ENCODE results near the gene EPHB1. TPM values are rescaled to one million over a fixed set of nuclear protein-coding genes. Genes with fewer than 3 reads are reported as not detected.

EPHB1 gene
- total and polyA plus RNA-seq, 2 experiments from 2014 or later = 0.45 to 1.7 TPM

DNA sequence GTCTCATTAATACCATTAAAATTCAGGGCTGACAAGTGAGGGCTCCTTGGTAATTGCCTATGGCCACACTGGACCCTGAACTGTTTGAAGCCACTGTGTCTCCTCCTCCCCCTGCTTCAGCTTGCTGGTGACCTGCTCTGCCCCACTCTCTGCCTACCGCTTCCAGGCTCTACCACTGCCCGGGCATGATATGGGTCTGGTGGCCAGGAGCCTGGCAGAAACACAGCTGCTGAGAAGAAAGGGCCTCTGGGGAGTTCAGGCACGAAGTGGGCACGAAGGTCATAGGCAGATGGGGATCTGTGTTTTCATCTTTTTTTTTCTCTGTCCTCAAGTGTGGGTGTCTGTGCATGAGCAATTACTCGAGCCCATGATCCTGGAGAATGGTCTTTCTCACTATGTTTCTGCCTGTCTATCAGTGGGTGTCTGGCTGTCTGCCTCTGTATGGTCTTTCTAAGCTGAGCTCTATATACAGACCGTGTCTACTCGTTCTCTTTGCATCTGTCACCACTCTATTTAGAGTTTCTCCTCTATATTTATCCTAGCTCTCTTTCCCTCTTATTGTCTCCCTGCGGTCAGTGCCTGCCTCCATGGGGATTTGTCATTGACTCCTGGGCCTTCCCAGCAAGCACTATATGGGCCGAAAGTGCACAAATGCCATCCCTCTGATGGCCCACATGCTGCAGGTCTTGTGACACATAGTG, 42.1 kb upstream of the EPHB1 start:
- H3K27me3 ChIP-seq = peaks cover 38% of the 10 kb centered on the region
- peaks cover 15% of the 10 kb centered on the region for H3K4me1 ChIP-seq (ENCODE audit: low read depth)
- no peaks in the 10 kb centered on the region for H3K9me3 ChIP-seq (ENCODE audit: low read depth)
- DNase-seq (ENCODE audit: low read depth in 1 of 2, low spot score in 1 of 2) = peak in 1 of 2 donors; percentile 64
- peak overlapping the region; percentile 42 for H3K27ac ChIP-seq
- H3K36me3 ChIP-seq = no peaks in the 10 kb centered on the region
- H3K4me3 ChIP-seq = no peak overlapping the region
- TF ChIP-seq CTCF (IDR thresholded peaks at IDR 0.05; ENCODE audit: low read depth, low read length) = no peak

DNA sequence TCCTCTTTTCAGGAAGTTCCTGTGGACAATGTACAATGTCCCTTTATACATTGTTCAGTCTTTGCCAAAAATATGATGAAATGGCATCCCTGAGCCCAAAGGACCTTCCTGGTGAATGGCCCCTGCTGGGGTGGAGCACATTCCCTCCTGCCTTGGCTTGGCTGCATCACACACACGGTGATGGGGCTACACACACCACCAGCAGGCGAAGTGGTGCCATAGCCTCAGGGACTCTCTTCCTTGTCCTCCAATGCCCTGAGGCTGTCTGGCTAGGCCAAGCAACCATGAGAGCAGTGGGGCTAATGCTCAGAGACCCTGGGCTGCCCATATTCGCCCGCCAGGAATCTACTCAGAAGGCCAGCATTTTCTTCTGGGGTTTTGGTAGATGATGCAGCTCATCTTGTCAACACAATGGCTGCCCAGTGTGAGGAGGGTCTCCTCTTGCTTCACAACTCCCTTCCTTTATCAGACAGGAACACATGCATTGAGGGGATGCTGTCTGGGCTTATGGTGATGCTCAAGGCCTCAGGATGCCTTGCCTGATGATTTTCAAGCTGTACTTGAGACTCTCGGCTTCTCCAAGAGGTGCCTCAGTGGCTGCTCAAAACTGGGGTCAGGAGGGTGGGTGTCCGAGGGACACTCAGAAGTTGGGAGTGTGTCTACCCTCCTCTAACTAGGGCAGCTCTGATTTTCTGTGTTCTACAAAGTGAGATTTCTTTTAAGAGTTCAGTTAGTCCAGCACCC, 40.9 kb upstream of the EPHB1 start:
- TF ChIP-seq CTCF (IDR thresholded peaks at IDR 0.05; ENCODE audit: low read depth, low read length) = no peak
- H3K27ac ChIP-seq = no peak overlapping the region
- H3K4me3 ChIP-seq = no peak overlapping the region
- peaks cover 15% of the 10 kb centered on the region for H3K4me1 ChIP-seq (ENCODE audit: low read depth)
- H3K36me3 ChIP-seq = no peaks in the 10 kb centered on the region
- H3K9me3 ChIP-seq (ENCODE audit: low read depth) = no peaks in the 10 kb centered on the region
- DNase-seq (ENCODE audit: low read depth in 1 of 2, low spot score in 1 of 2) = peak in 1 of 2 donors; percentile 5
- H3K27me3 ChIP-seq = peaks cover 33% of the 10 kb centered on the region

GRCh38 chr3:134754768-134755559, 40.1 kb upstream of the EPHB1 start:
- no peaks in the 10 kb centered on the region for H3K9me3 ChIP-seq (ENCODE audit: low read depth)
- DNase-seq (ENCODE audit: low read depth in 1 of 2, low spot score in 1 of 2) = peak; percentile 36 to 52
- H3K4me3 ChIP-seq = no peak overlapping the region
- peaks cover 31% of the 10 kb centered on the region for H3K27me3 ChIP-seq
- TF ChIP-seq CTCF (IDR thresholded peaks at IDR 0.05; ENCODE audit: low read depth, low read length) = peak; percentile 89
- no peaks in the 10 kb centered on the region for H3K36me3 ChIP-seq
- no peak overlapping the region for H3K27ac ChIP-seq
- peaks cover 15% of the 10 kb centered on the region for H3K4me1 ChIP-seq (ENCODE audit: low read depth)

GRCh38 chr3:134755821-134756220, 39.2 kb upstream of the EPHB1 start:
- no peak for DNase-seq (ENCODE audit: low read depth in 1 of 2, low spot score in 1 of 2)
- Histone ChIP-seq H3K4me1 (ENCODE audit: low read depth) (peaks cover 15% of the 10 kb centered on the region), H3K27ac (no peak overlapping the region), H3K9me3 (ENCODE audit: low read depth) (no peaks in the 10 kb centered on the region), H3K36me3 (no peaks in the 10 kb centered on the region), H3K27me3 (peaks cover 26% of the 10 kb centered on the region), H3K4me3 (no peak overlapping the region)
- TF ChIP-seq CTCF (IDR thresholded peaks at IDR 0.05; ENCODE audit: low read depth, low read length) = no peak

DNA sequence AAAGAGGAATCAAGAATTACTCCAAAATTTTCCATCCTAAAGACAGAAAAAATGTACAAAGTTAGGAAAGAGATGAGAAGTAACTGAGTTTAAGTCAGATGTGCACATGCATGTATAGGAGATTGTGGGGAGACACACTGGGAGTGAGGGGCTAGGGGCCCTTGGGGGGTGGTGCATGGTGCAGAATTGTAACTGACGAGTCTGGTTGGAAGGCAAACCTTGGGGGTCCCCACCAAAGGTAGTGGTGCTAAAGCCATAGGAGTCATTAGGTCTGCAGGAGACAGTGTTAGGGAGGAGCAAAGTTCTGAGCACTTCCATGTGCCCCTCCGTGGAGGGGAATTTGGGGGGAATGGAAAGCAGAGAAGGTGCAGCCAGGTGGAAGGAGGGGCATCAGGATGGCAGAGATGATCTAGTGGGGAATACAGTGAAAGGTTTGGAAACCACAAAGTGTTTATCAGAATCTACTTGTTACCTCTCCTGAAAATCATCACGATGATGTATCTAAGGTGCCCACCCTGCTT, 37.5 kb upstream of the EPHB1 start:
- H3K4me1 ChIP-seq (ENCODE audit: low read depth) = peaks cover 12% of the 10 kb centered on the region
- no peak overlapping the region for H3K4me3 ChIP-seq
- H3K27me3 ChIP-seq = peaks cover 26% of the 10 kb centered on the region
- no peaks in the 10 kb centered on the region for H3K36me3 ChIP-seq
- DNase-seq (ENCODE audit: low read depth in 1 of 2, low spot score in 1 of 2) = no peak
- no peak for TF ChIP-seq CTCF (IDR thresholded peaks at IDR 0.05; ENCODE audit: low read depth, low read length)
- H3K9me3 ChIP-seq (ENCODE audit: low read depth) = no peaks in the 10 kb centered on the region
- no peak overlapping the region for H3K27ac ChIP-seq

All from cardiac muscle cell (in vitro differentiated cells and primary cell).